Kasumi-1 (cell line): Measurements from ENCODE around the gene CCDC201.
"Not testable (repeated sequence)": the region's sequence is repeated elsewhere in the genome, so short reads cannot be mapped to it uniquely, and the experiment has no call there.

Source experiments
- DNase-seq, 2 experiments: peaks; one replicate each; lab custom pipeline; 2025; lab: John Stamatoyannopoulos, UW

CCDC201 gene

DNA sequence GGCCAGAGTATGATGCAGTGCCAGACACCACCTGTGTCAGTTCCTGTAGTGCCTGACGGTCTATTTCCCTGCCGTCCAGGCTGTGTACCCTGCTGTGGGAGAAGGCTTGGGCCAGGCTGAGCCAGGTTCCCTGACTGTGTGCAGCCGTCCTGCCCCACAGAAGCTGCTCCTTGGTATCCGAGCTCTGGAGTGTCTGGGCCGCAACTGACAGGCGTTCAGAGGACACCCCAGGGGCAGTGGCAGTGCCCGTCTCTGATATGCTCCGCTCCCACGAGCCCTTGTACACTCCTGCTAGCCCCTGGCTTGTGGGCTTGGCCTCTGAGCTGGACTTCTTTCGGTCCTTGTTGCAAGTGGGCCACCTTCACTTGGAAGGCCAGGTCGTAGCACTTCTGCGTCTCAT is 55.0 kb downstream of the CCDC201 start:
- DNase-seq = not testable (repeated sequence)

DNA sequence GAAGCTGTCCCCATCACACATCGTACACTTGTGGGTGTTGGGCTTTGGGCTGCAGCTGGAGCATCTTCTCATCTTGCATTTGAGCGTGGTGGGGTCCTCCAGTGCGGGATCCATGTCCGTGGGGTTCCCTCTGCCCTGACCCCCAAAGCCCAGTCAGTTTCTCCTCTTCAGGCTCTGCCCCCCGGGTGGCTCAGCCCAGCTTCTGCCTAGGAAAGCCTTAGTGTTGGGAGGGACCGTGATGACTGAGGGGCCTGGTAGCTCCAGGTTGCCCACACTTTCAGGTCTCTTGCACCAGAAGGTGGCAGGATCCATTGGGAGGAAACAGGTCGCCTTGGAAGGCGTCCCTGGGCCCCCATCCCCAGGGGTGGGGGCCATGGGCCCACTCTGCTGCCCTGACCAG is 55.9 kb downstream of the CCDC201 start:
- not testable (repeated sequence) for DNase-seq

DNA sequence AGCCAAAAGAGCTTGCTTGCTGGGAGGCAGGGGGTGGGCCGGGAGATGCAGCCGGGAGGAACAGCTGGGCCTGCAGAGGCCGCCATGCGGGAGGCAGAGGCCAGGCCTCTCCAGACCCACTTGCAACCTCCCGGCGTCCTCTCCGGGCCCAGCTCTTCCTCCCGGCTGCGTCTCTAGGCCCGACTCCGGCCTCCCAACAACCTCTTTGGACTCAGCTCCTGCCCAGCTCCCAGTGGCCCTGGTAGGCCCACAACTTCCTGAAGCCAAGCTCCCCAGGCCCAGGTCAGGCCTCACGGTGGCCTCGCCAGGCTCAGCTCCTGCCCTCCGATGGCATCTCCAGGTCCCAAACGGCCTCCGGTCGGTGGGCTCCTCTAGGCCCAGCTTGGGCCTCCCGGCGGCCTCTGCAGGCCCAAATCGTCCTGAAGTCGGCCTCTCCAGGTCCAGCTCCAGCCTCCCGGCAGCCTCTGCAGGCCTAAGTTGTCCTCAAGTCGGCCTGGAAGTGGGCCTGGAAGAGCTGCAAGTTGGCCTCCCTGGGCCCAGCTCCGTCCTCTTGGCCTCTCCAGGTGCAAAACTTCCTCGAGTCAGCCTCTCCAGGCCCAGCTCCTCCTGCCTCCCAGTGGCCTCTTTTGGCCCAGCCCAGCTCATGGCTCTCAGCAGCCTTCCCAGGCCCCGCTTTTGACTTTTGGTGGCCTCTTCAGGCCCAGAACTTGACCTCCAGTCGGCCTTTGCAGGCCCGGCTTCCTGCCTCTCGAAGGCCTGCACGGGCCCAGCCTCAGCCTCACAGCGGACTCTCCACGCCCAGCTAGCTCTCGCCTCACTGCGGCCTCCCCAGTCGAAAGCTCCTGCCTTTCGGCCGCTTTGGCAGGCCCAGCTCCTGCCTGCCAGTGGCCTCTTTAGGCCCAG is 58.4 kb downstream of the CCDC201 start:
- DNase-seq = not testable (repeated sequence)

DNA sequence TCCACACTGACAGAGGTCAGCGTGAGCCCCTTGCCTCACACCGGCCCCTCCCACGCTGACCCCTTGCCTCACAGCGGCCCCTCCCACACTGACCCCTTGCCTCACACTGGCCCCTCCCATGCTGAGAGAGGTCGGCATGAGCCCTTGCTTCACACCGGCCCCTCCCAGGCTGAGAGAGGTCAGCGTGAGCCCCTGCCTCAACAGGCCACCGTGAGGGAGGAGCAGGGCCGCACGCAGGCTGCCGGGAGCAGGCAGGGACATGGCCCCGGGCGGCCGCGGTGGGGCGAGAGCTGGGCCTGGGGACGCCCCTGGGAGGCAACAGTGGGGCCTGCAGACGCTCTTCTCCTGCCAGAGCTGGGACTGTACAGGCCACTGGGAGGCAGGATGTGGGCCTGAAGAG is 59.1 kb downstream of the CCDC201 start:
- DNase-seq = not testable (repeated sequence)

DNA sequence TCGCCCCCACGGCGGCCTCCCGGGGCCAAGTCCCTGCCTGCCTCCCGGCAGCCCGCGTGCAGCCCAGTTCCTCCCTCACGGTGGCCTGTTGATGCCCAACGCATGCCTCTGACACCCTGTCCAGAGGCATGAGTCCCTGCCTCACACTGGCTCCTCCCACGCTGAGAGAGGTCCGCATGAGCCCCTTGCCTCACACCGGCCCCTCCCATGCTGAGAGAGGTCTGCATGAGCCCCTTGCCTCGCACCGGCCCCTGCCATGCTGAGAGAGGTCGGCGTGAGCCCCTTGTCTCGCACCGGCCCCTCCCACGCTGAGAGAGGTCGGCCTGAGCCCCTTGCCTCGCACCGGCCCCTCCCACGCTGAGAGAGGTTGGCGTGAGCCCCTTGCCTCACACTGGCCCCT is 59.9 kb downstream of the CCDC201 start:
- no peak for DNase-seq

DNA sequence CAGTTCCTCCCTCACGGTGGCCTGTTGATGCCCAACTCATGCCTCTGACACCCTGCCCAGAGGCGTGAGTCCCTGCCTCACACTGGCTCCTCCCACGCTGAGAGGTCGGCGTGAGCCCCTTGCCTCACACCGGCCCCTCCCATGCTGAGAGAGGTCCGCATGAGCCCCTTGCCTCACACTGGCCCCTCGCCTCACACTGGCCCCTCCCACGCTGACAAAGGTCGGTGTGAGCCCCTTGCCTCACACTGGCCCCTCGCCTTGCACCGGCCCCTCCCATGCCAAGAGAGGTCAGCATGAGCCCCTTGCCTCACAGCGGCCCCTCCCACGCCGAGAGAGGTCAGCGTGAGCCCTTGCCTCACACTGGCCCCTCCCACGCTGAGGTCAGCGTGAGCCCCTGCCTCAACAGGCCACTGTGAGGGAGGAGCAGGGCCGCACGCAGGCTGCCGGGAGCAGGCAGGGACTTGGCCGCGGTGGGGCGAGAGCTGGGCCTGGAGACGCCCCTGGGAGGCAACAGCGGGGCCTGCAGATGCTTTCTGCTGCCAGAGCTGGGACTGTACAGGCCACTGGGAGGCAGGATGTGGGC is 61.1 kb downstream of the CCDC201 start:
- not testable (repeated sequence) for DNase-seq

DNA sequence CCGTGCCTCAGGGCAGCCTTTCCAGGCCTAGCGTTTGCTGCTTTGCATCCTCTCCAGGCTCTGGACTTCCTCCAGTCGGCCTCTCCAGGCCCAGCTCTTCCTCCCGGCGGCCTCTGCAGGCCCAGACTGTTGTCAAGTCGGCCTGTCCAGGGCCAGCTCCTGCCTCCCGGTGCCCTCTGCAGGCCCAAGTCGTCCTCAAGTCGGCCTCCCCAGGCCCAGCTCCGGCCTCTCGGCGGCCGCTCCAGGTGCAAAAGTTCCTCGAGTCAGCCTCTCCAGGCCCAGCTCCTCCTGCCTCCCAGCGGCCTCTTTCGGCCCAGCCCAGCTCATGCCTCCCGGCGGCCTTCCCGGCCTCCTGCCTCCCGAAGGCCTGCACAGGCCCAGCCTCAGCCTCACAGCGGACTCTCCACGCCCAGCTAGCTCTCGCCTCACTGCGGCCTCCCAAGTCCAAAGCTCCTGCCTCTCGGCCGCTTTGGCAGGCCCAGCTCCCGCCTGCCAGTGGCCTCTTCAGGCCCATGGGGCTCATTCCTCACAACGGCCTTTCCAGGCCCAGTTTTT is 62.4 kb downstream of the CCDC201 start:
- not testable (repeated sequence) for DNase-seq
